CD4-positive, alpha-beta T cell treated with Interleukin-4 for 4 hours (primary cell): ENCODE results near the gene MAP2K5.

Experiments
- DNase-seq: peaks from one replicate; pipeline ENCODE4 v3.0.0-alpha.2; 2020

The MAP2K5 gene

DNA sequence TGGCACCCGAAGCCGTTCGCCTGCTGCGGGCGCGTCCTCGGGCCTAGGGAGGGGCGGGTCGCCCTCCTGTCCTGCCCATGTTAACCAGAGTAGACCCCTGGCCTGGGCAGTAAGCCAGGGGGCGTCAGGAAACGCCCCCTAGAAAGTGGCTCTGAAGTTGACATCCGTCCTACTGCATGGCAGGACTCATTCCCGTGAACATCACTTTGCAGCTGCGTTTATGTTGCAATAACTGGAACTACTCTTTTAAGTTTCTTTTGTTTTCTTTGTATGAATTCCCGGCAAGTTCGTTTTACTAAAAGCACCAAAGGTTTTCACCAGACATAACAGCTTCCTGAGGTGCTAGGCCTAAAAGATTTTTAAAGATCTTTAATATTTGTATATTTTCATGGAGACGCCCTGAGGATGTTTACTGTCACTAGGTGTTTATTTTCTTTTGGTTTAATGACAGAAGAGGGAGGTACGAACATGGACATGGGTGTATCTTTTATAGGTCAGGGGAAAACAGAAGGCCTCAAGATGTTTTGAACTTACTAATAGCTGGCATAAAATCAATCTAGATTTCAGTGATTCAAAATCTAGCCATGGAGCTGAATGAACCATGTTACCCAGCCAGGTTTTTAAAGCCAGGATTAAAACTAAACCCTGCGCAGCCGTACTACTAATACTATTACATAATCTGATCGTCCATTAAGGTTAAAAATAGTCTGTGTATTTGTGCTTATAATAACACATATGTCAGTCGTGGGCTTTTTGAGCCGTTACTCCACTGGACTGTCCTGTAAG, 20.5 kb upstream of the MAP2K5 start:
- DNase-seq = peak; percentile 9

DNA sequence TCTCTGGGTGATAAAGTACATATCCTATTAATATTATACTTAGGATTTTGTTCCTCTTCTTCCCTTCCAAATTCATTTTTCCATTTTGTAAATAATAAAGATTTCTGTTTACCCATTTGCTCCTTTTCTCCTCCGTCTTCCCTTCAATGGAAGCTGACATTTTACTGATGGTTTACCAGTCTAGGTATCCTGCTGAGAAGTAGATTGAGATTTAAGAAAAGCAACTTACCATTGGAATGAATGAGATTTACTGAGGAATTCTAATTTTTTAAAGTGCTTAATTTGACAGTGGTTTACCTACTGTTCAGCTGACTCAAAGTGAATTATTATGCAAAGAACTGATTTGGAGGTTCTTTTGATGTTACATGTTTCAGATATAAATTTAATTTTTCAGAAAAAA, 19.2 kb upstream of the MAP2K5 start:
- no peak for DNase-seq

DNA sequence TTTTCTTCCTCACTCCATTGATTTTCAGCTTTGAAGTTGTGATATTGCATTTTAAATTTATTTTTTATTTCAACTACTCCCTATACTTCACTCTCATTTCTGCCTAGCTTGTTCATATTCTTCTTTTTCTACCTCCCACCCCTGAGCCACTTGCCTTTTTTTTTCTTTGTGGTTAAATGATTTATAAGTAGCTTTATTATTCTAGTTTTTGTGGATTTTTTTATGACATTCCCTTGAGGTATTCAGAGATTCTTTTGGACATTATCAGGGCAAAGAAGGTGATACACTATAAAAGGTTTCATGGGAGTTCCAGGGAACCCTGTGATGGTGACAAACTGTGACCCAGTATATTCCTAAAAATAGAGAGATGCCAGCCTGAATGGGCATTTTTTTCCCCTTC, 18.3 kb upstream of the MAP2K5 start:
- no peak for DNase-seq

DNA sequence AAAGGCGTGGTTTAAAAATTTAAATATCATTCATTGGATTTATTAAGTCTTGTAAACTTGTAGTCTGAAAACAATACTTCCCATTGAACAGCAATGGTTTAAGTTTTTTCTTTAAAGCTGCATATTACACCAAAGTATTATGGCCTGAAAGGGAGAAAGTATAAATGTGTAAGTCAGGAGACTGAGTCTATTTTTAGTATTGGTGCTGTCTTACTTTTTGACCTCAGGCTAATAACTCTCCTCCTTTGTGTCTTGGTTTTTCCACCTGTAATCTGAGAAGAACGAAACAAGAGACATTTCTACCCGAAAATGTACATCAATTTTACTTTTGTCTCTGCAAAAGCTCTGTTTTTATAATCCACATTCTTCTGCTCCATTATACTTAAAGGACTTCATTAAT, 14.0 kb upstream of the MAP2K5 start:
- DNase-seq = no peak

DNA sequence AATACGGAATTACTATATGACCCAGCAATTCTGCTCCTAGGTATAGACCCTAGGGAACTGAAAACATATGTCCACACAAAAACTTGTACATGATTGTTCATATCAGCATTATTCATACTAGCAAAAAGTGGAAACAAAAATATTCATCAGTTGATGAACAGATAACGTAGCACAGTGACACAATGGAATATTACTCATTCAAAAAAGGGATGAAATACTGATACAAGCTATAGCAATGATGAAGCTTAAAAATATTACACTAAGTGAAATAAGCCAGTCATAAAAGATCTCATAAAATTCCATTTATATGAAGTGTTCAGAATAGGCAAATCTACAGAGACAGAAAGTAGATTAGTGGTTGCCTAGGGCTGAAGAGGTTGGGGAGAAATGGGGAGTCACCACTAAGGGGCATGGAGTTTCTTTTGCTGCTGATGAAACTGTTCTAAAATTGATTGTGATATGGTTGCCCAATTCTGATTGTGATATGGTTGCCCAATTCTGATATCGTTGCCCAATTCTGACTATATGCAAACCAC, 11.1 kb upstream of the MAP2K5 start:
- no peak for DNase-seq

DNA sequence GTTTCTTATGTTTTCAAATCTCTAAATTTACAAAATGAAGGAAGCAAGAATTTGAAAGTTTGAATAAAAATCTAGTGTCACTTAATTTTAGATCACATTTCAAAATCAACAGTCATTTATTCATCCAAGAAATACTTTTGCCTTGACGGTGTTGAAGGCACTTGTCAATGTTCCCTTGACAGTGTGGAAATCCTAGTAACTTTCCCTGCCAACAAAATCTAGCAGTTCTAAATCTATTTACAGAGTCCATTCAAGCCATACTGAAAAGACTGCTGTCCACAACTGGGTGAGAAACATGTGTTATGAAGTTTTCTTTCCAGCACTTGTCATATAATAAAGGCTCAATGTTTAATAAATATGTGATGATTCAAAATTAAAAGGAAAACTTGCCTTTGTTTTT, 8.6 kb upstream of the MAP2K5 start:
- no peak for DNase-seq

DNA sequence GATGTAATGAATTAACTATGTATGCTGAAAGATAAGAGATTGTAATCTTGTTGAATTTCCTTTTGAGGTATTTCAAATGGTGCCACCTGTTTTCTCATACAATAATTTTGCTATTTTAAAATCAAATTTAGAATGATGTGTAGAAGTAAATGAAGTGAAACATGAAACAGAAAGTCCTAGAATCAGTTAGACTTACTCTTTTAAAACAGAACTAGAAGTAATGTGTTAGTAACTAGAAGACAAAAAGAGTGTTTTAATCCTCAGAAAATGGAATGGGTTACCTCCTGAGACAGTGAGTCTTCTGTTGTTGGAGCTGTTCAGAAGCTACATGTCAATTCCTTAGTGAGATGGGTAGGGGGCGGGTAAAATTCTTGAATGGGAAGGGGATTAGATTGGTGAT, 8.1 kb upstream of the MAP2K5 start:
- DNase-seq = no peak

DNA sequence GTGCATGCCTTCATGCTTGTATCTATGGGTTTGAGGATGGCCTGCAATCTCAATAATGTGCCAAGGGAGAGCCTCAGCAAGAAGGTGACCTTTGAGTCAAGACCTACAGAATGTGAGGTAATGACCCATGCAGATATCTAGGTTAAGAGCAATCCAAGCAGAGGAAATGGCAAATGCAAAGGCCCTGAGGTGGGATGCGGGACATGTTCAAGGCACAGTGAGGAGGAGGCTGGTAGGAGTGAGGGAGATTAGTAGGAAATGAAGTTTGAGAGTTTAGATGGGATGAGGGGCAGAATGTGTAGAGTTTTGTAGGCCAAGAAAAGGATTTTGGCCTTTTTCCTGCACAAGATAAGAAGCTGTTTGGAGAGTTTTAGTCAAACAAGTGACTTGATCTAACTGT, 4.7 kb upstream of the MAP2K5 start:
- no peak for DNase-seq

DNA sequence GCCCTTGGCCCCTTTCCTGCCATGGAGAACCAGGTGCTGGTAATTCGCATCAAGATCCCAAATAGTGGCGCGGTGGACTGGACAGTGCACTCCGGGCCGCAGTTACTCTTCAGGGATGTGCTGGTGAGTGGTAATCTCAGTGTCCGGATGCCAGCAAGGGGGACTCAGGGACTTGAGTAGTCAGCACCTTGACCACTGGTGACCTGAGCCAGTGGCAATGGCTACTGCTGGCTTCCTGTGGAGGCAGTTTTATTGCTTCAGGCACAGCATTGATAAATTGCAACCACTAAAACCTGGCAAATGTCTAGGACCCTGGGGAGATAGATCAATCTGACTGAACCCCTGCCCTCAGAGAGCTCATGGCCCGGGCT, 830 bp downstream of the MAP2K5 start:
- no peak for DNase-seq

DNA sequence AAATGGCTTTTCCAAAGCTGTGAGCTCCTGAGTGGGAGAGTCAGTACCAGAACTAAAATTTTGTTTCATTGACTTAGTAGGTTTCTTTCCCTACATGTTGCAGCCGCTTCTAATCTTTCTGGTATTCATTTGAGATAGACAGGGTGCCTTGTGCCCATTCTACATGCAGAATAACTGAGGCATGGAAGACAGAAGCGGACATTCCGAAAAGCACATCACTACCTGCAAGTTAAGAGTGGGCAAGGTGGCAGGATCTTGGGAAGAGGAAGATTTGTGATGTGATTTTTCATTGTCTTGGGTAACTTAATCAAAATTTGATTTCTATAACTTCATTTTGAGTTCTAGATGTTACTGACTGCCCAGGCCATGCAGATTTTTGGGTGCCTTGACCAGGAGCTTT, 2.0 kb downstream of the MAP2K5 start:
- no peak for DNase-seq

DNA sequence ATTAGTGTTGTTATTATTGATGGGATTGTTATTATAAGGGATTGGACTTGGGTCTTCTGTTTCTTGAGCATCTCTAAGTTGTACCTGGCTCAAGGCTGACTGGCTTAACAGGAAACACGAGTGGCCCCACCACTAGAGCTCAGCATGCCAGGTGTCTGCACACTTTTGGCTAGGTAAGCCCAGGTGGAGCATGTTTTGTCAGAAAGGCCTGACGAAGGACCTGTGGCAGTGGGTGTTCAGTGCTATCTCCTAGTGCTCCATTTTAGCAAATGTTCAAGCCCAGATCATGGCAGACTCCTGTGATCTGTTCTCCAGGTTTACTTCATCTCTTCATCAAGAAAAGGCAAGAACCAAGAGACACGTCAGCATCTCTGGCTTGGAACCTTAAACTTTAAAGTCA, 3.4 kb downstream of the MAP2K5 start:
- DNase-seq = no peak

DNA sequence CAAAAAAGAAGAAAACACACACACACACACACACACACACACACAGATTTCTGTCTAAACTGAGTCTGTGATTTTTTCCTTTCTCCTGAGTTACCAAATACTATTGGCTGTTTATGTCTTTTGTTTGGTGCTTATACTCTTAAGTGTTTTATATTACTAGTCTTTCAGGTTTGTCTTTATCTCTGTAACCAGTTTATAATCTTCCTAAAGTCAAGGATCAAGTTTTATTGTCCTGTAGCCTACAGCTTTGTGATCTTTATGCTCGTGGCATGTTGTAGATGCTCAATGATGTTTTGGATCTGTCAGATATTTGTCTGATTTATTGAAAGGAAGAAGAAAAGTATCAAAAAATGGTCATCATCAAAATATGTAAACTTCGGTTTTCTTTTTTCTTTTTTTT, 4.6 kb downstream of the MAP2K5 start:
- no peak for DNase-seq

DNA sequence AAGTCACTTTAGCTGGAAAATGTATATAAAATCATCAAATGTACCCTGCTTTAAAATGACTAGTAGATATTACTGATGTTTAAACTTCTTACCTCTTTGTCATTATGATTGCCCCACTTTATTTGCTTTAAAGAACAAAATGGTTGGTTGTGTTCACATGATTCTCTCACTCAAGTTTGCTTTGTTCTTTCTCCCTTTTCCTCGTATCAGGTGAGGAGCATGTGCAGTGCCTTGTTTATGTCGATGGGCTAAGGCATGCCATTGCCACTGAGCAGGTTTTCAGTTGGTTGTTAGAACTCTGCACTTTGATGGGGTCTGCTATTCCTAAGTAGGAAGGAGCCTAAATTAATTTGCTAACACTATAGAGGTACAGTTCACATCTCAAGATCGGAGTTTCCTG, 5.3 kb downstream of the MAP2K5 start:
- no peak for DNase-seq

DNA sequence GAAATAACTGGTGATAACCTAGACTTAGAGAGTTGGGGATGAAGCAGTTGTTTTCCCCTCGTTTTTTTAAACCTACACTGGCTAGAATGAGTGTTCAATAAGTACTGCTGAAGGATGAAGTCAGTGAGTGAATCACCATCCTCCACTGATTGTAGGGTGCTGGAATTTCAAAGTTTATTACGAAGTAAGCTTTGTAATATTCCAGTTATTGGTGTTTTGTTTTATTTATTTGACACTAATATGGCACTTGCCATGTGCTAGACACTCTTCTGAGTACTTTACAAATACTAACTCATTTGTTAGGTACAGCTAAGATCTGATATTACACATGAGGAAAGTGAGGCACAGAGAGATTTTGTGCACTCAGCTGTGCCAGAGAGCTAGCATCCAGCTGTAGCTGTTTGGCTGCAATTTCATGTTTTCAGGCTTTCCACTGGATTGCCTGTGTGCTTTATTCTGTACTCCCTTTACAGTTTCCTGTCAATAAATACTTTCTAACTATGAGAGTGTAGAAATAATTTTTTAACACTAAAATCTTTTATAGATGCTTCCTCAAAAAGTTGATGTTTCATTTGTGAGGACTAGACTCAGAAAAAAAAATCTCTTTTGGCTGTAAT, 5.8 kb downstream of the MAP2K5 start:
- no peak for DNase-seq

DNA sequence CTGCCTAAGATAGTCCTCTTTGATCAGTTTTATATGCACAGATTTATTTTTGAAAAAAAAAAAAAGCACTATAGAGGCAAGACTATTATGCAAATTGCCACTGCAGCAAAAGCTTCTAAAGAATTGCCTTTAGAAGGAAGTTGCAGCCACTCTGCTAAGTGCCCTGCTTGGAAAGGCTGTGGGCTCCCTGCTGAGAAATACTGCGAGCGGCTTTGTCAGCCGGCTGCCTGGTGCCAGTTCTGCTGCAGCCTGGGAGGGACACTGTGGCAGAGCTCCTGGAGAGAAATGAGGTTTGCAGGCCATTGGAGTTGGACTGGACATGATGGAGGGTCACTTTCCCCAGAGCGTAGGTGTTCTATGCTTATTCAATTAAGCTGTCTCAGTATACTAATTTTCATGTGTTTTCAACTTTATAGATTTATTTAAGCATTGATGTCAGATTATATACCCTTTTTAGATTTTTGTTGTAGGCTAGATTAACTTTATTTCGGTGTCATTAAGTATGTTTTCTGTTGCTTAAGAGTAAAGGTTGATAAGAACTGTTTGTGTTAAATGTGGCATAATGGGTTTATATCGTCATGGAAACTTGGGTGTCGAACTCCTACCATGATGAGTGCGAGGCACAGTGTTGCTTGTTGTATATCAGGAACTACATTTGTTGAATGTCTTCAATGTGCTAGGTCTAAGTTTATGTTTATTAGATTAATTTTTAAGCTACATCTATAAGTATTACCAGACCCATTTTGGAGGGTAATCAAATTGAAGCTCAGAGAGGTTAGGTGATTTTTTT, 6.6 kb downstream of the MAP2K5 start:
- DNase-seq = no peak

DNA sequence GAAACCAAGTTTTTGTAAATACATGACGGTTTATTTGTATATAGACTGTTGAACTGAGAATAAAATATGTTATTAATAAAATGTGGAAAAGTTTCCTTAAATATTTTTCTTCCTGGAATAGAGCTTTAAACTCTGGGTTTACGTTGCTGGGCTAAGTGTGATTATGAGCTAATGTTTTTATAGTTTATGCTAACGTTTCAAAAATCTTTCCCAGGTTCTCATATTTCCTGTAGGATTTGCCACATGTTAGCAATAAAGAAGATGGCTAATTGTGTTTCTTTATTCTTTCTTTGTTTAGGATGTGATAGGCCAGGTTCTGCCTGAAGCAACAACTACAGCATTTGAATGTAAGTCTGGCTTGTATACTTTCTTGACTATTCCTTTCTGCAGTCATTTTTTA, 7.2 kb downstream of the MAP2K5 start:
- DNase-seq = no peak

DNA sequence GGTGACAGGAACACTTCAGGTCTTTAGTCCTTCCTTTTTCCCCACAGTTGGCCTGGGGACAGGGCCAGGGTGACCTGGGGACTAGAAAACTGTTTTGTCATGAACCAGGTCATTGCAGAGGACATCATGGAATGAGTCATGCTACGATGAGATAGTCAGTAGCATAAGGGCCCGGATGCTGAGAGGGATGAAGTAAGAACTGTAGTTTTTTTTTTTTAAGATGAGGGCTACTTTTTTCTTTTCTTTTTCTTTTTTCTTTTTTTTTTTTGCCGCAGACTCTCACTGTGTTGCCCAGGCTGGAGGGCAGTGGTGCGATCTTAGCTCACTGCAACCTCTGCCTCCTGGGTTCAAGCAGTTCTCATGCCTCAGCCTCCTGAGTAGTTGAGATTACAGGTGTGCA, 8.0 kb downstream of the MAP2K5 start:
- DNase-seq = no peak

DNA sequence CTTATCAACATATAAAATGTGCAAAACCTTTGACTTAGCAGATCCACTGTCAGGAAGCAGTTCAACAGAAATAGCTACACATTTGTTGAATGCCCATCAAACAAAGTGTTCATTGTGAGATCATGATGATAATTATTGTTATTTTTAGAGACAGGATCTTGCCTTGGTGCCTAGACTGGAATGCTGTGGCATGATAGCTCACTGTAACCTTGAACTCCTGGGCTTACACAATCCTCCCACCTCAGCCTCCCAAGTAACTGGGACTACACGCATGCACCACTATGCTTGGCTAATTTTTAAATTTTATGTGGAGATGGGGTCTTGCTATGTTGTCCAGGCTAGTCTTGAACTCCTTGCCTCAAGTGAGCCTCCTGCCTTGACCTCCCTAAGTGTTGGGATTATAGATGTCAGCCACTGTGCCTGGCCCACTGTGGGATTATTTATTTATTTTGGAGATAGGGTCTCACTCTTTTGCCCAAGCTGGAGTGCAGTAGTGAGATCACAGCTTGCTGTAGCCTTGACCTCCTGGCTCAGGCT, 8.8 kb downstream of the MAP2K5 start:
- no peak for DNase-seq

DNA sequence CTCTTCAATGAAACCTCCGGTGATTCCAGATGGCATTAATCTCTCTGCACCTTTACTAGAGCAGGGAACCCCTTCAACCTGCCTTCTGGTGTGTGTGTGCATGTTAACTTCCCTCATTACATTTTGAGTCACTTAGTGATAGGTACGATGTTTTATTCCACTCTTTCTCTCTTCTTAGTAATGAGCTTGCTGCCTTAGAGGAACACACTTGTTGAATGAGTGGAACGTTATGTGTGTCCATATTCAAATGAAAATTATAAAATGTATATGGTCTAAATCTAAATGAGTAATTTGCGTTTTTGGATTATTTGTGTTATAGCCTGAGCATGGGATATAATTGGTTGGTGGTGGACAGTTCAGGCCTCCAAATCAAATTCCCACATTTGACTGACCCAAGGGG, 12.1 kb downstream of the MAP2K5 start:
- no peak for DNase-seq

DNA sequence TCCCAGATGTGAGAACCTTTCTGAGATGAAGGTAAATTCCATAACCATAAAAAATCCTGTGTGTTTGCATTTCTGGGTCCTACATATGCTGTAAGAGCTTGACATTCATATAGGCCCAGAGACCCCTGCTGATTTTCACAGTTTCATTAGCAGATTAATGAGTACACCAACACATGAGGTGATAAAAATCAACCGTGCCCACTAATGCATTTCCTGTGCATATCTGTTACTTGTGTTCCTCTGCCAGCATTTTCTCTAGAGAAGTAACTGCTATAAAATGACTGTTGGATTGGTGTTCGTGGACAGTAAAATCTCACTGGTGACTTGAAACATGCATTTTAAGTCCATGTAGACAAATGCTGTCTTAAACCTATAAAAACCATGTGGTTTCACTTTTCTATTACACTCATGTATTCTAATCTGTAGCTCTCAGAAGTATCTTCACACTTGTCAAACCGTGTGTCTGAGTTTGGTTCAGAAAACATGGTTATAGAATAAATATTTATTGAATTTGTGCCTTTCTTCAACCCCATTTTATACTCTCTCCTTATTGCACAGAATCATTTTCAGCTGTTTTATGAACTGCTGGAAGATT, 14.6 kb downstream of the MAP2K5 start:
- no peak for DNase-seq

DNA sequence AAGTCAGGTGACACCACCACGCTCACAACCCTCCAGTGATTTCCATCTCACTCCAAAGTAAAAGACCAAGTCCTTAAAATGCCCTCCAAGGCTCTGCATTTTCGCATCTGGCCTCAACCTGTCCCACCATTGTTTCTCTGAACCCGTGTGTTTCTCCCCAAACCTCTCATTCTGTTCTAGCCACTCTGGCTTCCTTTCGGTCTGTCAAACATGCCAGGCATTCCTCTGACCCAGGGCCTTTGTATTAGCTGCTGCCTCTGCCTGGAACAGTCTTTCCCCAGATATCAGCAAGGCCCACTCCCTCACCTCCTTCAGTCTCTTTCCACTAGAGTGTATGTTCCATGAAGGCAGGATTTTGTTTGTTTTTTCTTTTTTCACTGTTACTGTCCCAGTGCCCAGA, 16.0 kb downstream of the MAP2K5 start:
- no peak for DNase-seq

DNA sequence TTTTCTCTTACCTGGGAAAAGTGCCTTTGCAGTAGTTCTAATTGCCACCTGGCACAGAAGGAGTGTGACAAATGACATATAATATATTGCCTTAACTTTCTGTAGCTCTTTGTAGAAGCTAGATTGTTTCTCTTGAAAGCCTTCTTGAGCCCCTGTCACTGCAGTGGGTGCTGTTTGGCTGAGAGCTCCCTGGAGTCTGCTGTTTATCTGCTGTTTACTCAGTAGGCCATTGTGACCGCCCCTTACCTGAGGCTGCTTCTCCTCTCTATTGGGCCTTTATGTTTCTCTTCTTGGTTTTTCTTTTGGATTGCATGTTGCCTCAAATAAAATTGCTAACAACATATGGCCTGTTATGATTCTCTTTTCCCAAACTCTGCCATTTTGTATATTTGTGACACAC, 16.7 kb downstream of the MAP2K5 start:
- DNase-seq = no peak

DNA sequence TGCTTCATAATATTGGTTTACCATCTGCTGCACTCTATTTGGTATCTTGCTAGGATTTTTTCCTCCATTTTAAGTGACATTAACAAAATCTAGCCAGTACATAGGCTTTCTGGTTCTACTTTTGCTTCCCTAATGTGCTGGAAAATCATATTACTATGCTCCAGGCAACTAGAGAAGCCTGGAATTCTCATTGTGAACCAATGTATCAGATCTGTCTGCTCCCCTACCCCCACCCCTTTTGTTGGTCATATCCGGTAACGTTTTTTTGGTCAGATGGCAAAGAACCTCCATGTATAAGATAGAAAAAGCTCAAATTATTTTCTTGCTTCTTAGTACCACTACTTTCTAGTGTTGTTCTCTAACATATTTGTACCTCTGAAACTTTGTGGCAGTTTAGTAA, 17.1 kb downstream of the MAP2K5 start:
- no peak for DNase-seq
